Activated T-cell treated with anti-CD3 and anti-CD28 coated beads for 1 hour (primary cell): ENCODE measurements around the gene MCTP1.
"Not testable (repeated sequence)": the region's sequence is repeated elsewhere in the genome, so short reads cannot be mapped to it uniquely, and the experiment has no call there.

ENCODE experiments used
- DNase-seq: peaks from one replicate; pipeline ENCODE4 v3.0.0-alpha.2; 2020; ENCODE audit warnings: low read depth

The MCTP1 gene

GRCh38 chr5:94869921-94870320, 415.0 kb downstream of the MCTP1 start:
- DNase-seq = no peak

- DNase-seq = no peak
Observed at GRCh38 chr5:94863951-94864350, 420.9 kb downstream of the MCTP1 start.

GRCh38 chr5:94857111-94857510, 427.8 kb downstream of the MCTP1 start:
- no peak for DNase-seq

- no peak for DNase-seq
Observed at GRCh38 chr5:94856257-94856800, 428.6 kb downstream of the MCTP1 start.

GRCh38 chr5:94855543-94855942, 429.4 kb downstream of the MCTP1 start:
- DNase-seq = no peak

- no peak for DNase-seq
Observed at GRCh38 chr5:94853120-94853519, 431.8 kb downstream of the MCTP1 start.

GRCh38 chr5:94850960-94851359, 433.9 kb downstream of the MCTP1 start:
- no peak for DNase-seq

DNA sequence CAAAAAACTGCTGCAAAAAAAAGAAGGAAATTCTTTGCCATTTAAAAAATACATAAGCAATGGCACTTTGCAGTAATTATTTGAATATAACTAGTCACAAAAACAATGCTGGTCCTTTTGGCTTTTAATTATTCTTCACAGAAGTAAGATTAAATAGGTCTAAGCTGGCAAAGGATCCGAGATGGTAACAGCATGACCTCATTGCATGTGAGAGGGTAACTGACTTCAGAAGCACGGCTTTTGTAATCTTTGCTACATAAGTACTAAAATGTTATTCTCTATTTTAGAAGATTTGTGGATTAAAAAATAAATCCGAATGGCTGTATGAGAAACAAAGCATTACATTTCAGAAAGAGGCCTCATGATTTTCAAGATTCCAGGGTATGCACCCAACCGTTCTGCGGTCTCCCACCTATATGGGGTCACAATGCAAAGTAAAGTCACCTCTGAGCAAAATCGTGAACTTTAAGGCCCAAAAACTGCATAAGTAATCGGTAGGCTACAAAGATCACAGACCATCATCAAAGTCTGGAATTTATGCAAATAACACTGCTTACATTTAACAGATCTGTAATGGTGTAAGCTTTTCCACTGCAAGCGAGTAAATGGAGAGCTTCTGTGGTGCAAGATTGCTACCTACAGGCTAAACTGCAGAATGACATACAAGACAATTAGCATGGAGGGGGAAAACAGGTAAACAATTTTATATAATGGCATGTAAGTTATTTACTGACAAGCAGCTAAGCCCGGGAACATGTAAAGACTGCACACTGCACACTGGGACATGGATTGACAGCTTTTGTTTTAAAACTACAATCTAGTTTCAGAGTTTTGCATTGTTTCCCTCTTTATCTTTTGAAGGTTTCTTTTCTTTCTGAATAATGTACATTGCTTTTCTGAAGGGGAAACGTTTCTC, 434.8 kb downstream of the MCTP1 start:
- no peak for DNase-seq

- no peak for DNase-seq
Observed at GRCh38 chr5:94849324-94849723, 435.6 kb downstream of the MCTP1 start.

GRCh38 chr5:94847726-94848125, 437.2 kb downstream of the MCTP1 start:
- no peak for DNase-seq

GRCh38 chr5:94847019-94847418, 437.9 kb downstream of the MCTP1 start:
- no peak for DNase-seq

GRCh38 chr5:94845696-94846095, 439.2 kb downstream of the MCTP1 start:
- DNase-seq = not testable (repeated sequence)

GRCh38 chr5:94841598-94842322, 443.1 kb downstream of the MCTP1 start:
- no peak for DNase-seq

DNA sequence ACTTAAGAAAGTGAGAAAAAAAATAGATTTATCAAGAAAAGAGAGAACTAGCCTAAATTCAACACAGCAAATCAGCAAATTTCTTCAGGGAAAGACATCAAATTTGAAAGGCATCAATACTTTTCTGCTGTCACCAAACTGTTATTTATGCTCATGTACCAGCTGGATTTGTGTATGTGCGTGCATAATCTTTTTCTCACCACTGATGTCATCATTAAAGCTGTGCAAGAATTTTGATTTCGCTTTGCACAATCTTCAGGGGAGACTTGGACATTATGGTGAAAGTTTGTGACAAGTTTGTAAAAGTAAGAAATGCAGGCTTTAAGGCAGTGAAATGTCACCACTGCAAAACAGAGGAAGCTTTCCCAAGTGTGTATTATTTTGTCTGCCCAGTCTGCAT, 451.0 kb downstream of the MCTP1 start:
- no peak for DNase-seq

DNA sequence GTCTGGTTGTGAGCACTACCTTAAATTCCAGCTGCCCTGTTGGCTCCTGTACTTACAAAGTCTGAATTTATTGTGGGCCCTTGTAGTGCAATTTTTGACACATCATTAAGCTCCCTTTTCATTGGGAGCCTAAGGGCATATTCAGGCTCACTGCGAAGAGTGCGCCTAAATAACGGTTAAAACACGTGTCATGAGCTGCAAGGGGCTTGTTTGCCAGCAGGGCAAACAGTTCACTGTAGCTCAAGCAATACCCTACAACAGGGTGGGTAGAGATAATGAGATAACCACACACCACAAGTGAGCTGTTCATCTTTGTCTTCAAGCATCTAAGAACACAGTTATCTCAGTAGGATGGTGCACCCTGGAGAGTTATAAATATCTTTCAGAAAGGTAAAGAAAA, 452.2 kb downstream of the MCTP1 start:
- DNase-seq = no peak

- no peak for DNase-seq
Observed at GRCh38 chr5:94830520-94830919, 454.4 kb downstream of the MCTP1 start.

- not testable (repeated sequence) for DNase-seq
Observed at GRCh38 chr5:94828222-94828621, 456.7 kb downstream of the MCTP1 start.

DNA sequence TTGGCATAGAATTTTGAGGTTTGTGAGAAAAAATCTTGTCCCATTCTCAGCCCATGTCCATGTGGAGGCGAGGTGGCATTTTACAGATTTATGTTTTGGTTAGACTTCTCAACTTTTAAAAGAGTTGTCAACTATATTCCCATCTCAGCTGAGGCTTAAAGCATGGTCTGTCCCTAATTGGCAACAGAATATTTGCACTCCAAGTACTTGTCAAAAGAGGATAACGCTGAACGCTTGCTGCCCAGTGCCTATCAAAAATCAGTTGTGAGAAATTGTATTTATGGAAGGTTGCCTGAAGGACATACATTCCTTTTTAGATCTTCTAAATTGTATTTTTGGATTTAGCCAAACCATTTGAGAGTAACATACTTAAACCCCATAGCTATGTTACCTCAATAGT, 464.4 kb downstream of the MCTP1 start:
- DNase-seq = no peak

DNA sequence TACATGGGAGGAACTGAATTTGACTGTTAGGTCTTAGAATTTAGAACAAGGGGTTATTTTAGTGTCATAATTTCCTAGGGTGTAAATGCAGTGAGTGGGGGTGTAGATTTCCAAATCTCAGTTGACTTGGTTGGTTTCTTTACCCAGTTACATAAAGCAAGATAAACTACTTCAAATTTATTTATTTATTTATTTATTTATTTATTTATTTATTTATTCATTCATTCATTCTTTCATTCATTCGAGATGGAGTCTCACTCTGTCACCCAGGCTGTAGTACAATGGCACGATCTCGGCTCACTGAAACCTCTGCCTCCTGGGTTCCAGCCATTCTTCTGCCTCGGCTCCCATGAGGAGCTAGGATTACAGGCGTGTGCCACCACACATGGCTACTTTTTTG, 466.0 kb downstream of the MCTP1 start:
- no peak for DNase-seq

- DNase-seq = no peak
Observed at GRCh38 chr5:94815313-94816039, 469.4 kb downstream of the MCTP1 start.

DNA sequence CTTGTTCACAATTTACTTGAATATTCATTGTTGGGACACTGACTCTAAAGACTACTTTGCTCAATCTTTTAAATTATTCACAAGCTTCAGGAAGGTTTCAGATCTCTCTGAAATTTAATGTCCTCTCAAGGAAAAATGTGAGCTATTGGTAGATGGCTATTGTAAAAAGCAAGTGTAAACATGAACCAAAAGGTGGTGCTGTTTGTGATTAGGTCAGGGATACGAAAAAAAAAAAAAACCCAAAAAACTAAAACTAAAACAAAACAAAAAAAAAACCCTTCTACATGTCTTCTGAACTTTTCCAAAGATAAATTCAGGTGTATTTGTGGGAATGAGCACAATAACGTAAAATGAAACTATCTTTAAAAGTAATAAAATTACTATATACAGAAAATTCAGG, 472.7 kb downstream of the MCTP1 start:
- no peak for DNase-seq

DNA sequence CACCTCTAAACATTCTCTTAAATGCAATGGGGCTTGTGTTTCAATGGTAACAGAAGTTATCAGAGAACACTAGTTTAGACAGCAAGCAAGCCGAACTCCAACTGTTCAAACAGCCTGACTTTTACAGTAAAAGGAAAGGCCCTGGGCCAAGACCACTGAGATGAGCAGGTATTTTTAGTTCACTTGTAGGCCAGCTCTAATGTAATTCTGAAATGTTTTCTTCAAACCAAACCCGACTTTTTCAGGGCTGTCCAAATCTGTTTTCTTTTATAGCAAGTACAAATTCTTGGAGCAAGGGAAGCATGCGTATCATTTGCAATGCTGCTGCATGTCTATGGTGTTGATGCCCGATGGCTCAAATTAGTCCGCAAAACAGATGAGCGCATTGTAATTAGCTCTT, 473.6 kb downstream of the MCTP1 start:
- no peak for DNase-seq
